SK-N-SH (cell line): ENCODE results near the gene OR7G2. TPM values are rescaled to one million over a fixed set of nuclear protein-coding genes. Genes with fewer than 3 reads are reported as not detected.
"Not testable (repeated sequence)": the region's sequence is repeated elsewhere in the genome, so short reads cannot be mapped to it uniquely, and the experiment has no call there.

Source experiments
- CTCF ChIA-PET: fragments of 300-600, 350-600 bp; formaldehyde crosslinking; extraction: SDS; loops from one replicate; lab custom pipeline; 2021; lab: Yijun Ruan, JAX
- POLR2A ChIA-PET: fragments of 350-600 bp; sonication (Branson Sonifier 250); formaldehyde crosslinking; extraction: SDS; loops from one replicate; lab custom pipeline; 2020; ENCODE audit warnings: antibody characterized with exemption, inconsistent platforms; lab: Yijun Ruan, JAX
- DNase-seq: peaks from one replicate; pipeline ENCODE4 v3.0.0; 2012
- H2AFZ ChIP-seq: fragments of 200-600 bp; sonication (generic); 2 replicates; pipeline ENCODE4 v1.8.1; 2016; ENCODE audit warnings: antibody characterized with exemption, mild to moderate bottlenecking, low read depth
- H3F3A ChIP-seq: fragments of 200-600 bp; sonication (generic); replicated peaks from 2 replicates; pipeline ENCODE3; 2016; ENCODE audit warnings: antibody characterized with exemption, mild to moderate bottlenecking; ENCODE audit not compliant: insufficient read depth
- H3K27ac ChIP-seq, 2 experiments: fragments of 200-500 bp in 1 of 2; fragments of 200-600 bp in 1 of 2; sonication (Bioruptor generic) in 1 of 2; sonication (generic), shearing (Covaris generic) in 1 of 2; 2 replicates each; pipeline versions ENCODE4 v1.5.1 to v1.6.1; 2014 to 2016; ENCODE audit warnings: low read depth in 2 of 2, inconsistent platforms in 1 of 2, low read length in 1 of 2, mild to moderate bottlenecking in 1 of 2, mixed read lengths in 1 of 2
- H3K27me3 ChIP-seq: fragments of 200-600 bp; sonication (generic), shearing (Covaris generic); 2 replicates; pipeline ENCODE4 v1.6.1; 2016; ENCODE audit warnings: mixed run types; ENCODE audit not compliant: insufficient read depth
- H3K36me3 ChIP-seq, 2 experiments: fragments of 200-500 bp in 1 of 2; fragments of 200-600 bp in 1 of 2; sonication (Bioruptor generic) in 1 of 2; sonication (generic) in 1 of 2; replicated peaks in 1 of 2; 2 replicates each; pipeline versions ENCODE3 to v1.5.1; 2014 to 2016; ENCODE audit warnings: low read length in 1 of 2, mild to moderate bottlenecking in 1 of 2; ENCODE audit not compliant: insufficient read depth in 2 of 2, control insufficient read depth in 1 of 2
- H3K4me1 ChIP-seq, 2 experiments: fragments of 200-500 bp in 1 of 2; fragments of 200-600 bp in 1 of 2; sonication (Bioruptor generic) in 1 of 2; sonication (generic), shearing (Covaris generic) in 1 of 2; 2 replicates each; pipeline versions ENCODE4 v1.5.1 to v1.6.1; 2014 to 2016; ENCODE audit warnings: low read depth in 1 of 2, low read length in 1 of 2, mixed run types in 1 of 2; ENCODE audit not compliant: insufficient read depth in 2 of 2, control insufficient read depth in 1 of 2
- H3K4me2 ChIP-seq: fragments of 200-600 bp; sonication (generic), shearing (Covaris generic); 2 replicates; pipeline ENCODE4 v1.6.1; 2017; ENCODE audit warnings: mixed run types
- H3K4me3 ChIP-seq, 2 experiments: fragments of 200-500 bp in 1 of 2; fragments of 200-600 bp in 1 of 2; sonication (Bioruptor generic) in 1 of 2; sonication (generic), shearing (Covaris generic) in 1 of 2; 2 replicates each; pipeline versions ENCODE4 v1.5.1 to v1.8.1; 2014 to 2016; ENCODE audit warnings: low read depth in 2 of 2, inconsistent platforms in 1 of 2, low read length in 1 of 2, mild to moderate bottlenecking in 1 of 2, mixed read lengths in 1 of 2, moderate library complexity in 1 of 2
- H3K79me2 ChIP-seq: fragments of 200-600 bp; sonication (generic); 2 replicates; pipeline ENCODE4 v1.8.1; 2017; ENCODE audit warnings: mild to moderate bottlenecking; ENCODE audit not compliant: insufficient read depth
- H3K9ac ChIP-seq: fragments of 200-600 bp; sonication (generic); 2 replicates; pipeline ENCODE4 v1.6.1; 2017; ENCODE audit warnings: mixed run types
- H3K9me2 ChIP-seq: fragments of 200-600 bp; sonication (generic); 2 replicates; pipeline ENCODE4 v1.6.1; 2017; ENCODE audit warnings: mixed run types
- H3K9me3 ChIP-seq: fragments of 200-600 bp; sonication (generic); 2 replicates; pipeline ENCODE4 v1.6.1; 2017; ENCODE audit warnings: mixed run types, mild to moderate bottlenecking, moderate library complexity
- H4K20me1 ChIP-seq: fragments of 200-600 bp; sonication (generic); 2 replicates; pipeline ENCODE4 v1.6.1; 2017; ENCODE audit warnings: mild to moderate bottlenecking, mixed run types; ENCODE audit not compliant: insufficient read depth
- CTCF ChIP-seq: fragments of 200-600 bp; sonication (generic); IDR thresholded peaks from 2 replicates; pipeline ENCODE4 v1.6.1; 2017; ENCODE audit warnings: antibody characterized with exemption, mild to moderate bottlenecking, moderate library complexity
- ELF1 ChIP-seq: IDR thresholded peaks from 2 replicates; pipeline ENCODE4 v1.4.0; 2012
- FOXJ3 ChIP-seq: sonication (generic); formaldehyde crosslinking; IDR thresholded peaks from 2 replicates; pipeline ENCODE4 v1.5.1; 2020; ENCODE audit warnings: mild to moderate bottlenecking, missing genetic modification reagents
- GABPA ChIP-seq: IDR thresholded peaks from 2 replicates; pipeline ENCODE4 v1.4.0; 2012; ENCODE audit warnings: low read depth, mild to moderate bottlenecking
- NFIC ChIP-seq: IDR thresholded peaks from 2 replicates; pipeline ENCODE4 v1.4.0; 2012; ENCODE audit warnings: borderline replicate concordance
- NRF1 ChIP-seq: IDR thresholded peaks from 2 replicates; pipeline ENCODE4 v1.6.1; 2012; ENCODE audit warnings: low read depth, mild to moderate bottlenecking, low read length
- PBX3 ChIP-seq: IDR thresholded peaks from 2 replicates; pipeline ENCODE4; 2012
- POLR2AphosphoS5 ChIP-seq: IDR thresholded peaks from 2 replicates; pipeline ENCODE4 v1.6.1; 2012; ENCODE audit warnings: low read depth, low read length
- RAD21 ChIP-seq: IDR thresholded peaks from 2 replicates; pipeline ENCODE4 v1.6.1; 2012; ENCODE audit warnings: mild to moderate bottlenecking, low read length
- TEAD4 ChIP-seq: IDR thresholded peaks from 2 replicates; pipeline ENCODE4 v1.4.0; 2012; ENCODE audit warnings: mild to moderate bottlenecking, borderline replicate concordance; ENCODE audit not compliant: insufficient read depth
- ZBTB33 ChIP-seq: IDR thresholded peaks from 2 replicates; pipeline ENCODE4 v1.4.0; 2012; ENCODE audit warnings: low read depth, borderline replicate concordance
- WGBS: methylation state at CpG from one replicate; pipeline ENCODE4 v1.1.6; 2017; ENCODE audit warnings: low lambda C conversion rate; 5-methylcytosine and 5-hydroxymethylcytosine counted together
- polyA plus RNA-seq, 3 experiments: library from polyadenylated mRNA; depleted of rRNA; stranded (reverse); fragments of >200 nt; gene quantifications; 2 replicates each; pipeline ENCODE4 v1.2.3, GENCODE V29; 2012

OR7G2 gene
- polyA plus RNA-seq, 1 of the 3 experiments (the other 2 are of a cell fraction) = not detected

GRCh38 chr19:9058905-9059667, 48.2 kb downstream of the OR7G2 start:
- no peaks in the 10 kb centered on the region for H3F3A ChIP-seq
- H3K27ac ChIP-seq = no peak overlapping the region
- 11% methylated on average over 12 of the region's 12 CpGs for WGBS
- POLR2A ChIA-PET = no interaction called here
- peaks cover 5% of the 10 kb centered on the region; the same call in 1 of the 2 replicates for H3K27me3 ChIP-seq
- H3K9ac ChIP-seq = no peak overlapping the region
- H3K4me1 ChIP-seq = peaks cover 0 to 4% of the 10 kb centered on the region in 2 experiments; a peak in 1 of 4 replicates
- no peak for DNase-seq
- H2AFZ ChIP-seq = no peak overlapping the region
- no peak overlapping the region for H3K4me3 ChIP-seq
- TF ChIP-seq FOXJ3 (CRISPR knock-in tag) = no peak
- peak; percentile 34; the same call in 1 of the 2 replicates for TF ChIP-seq PBX3
- no peak for TF ChIP-seq ELF1
- no peaks in the 10 kb centered on the region for H4K20me1 ChIP-seq
- H3K4me2 ChIP-seq = no peak overlapping the region
- H3K79me2 ChIP-seq = no peaks in the 10 kb centered on the region
- H3K36me3 ChIP-seq = no peaks in the 10 kb centered on the region
- CTCF ChIA-PET = no interaction called here
- no peaks in the 10 kb centered on the region for H3K9me2 ChIP-seq
- no peaks in the 10 kb centered on the region for H3K9me3 ChIP-seq

GRCh38 chr19:9057505-9058258, 49.6 kb downstream of the OR7G2 start:
- Histone ChIP-seq H2AFZ (no peak overlapping the region), H3K9me2 (no peaks in the 10 kb centered on the region), H3K4me1 (peaks cover 0 to 4% of the 10 kb centered on the region in 2 experiments; a peak in 1 of 4 replicates), H3K36me3 (no peaks in the 10 kb centered on the region), H3F3A (no peaks in the 10 kb centered on the region), H3K9ac (no peak overlapping the region), H3K9me3 (no peaks in the 10 kb centered on the region), H3K79me2 (no peaks in the 10 kb centered on the region), H4K20me1 (no peaks in the 10 kb centered on the region), H3K4me2 (no peak overlapping the region), H3K27ac (no peak overlapping the region), H3K4me3 (no peak overlapping the region), H3K27me3 (peaks cover 5% of the 10 kb centered on the region; the same call in 1 of the 2 replicates)
- CTCF ChIA-PET = no interaction called here
- 30% methylated on average over 4 of the region's 4 CpGs for WGBS
- DNase-seq = no peak
- POLR2A ChIA-PET = no interaction called here
- no peak for TF ChIP-seq RAD21
- TF ChIP-seq ZBTB33 = no peak
- no peak for TF ChIP-seq POLR2AphosphoS5
- no peak for TF ChIP-seq NRF1
- TF ChIP-seq CTCF = no peak
- TF ChIP-seq GABPA = no peak
- TF ChIP-seq TEAD4 = no peak
- no peak for TF ChIP-seq FOXJ3 (CRISPR knock-in tag)
- no peak for TF ChIP-seq NFIC

GRCh38 chr19:9056131-9056530, 51.1 kb downstream of the OR7G2 start:
- H3K9me3 ChIP-seq, H3K4me2 ChIP-seq, H3F3A ChIP-seq, H3K27me3 ChIP-seq, H3K36me3 ChIP-seq, DNase-seq, H3K9ac ChIP-seq, CTCF ChIA-PET, POLR2A ChIA-PET, H4K20me1 ChIP-seq, H2AFZ ChIP-seq, H3K4me1 ChIP-seq, H3K4me3 ChIP-seq, H3K9me2 ChIP-seq, H3K27ac ChIP-seq, H3K79me2 ChIP-seq: not testable (repeated sequence)
- WGBS = 49% methylated on average over 9 of the region's 9 CpGs
